Hepatocyte (in vitro differentiated cells): ENCODE data around the gene STPG4. TPM values are rescaled to one million over a fixed set of nuclear protein-coding genes. Genes with fewer than 3 reads are reported as not detected.

ENCODE experiments used
- DNase-seq: peaks from one replicate; pipeline ENCODE4 v3.0.0-alpha.2; 2016; ENCODE audit warnings: low spot score
- H2AFZ ChIP-seq: fragments of 200-600 bp; sonication (generic); 2 replicates; pipeline ENCODE4 v1.6.0; 2016; ENCODE audit warnings: antibody characterized with exemption, mild to moderate bottlenecking
- H3K27ac ChIP-seq: fragments of 200-600 bp; sonication (generic); 2 replicates; pipeline ENCODE4 v1.5.1; 2016; ENCODE audit warnings: mild to moderate bottlenecking
- H3K27me3 ChIP-seq: fragments of 200-600 bp; sonication (generic); 2 replicates; pipeline ENCODE4 v1.6.1; 2016
- H3K36me3 ChIP-seq: fragments of 200-600 bp; sonication (generic); replicated peaks from 2 replicates; pipeline ENCODE4 v1.5.1; 2016; ENCODE audit warnings: low read depth; ENCODE audit not compliant: insufficient read depth
- H3K4me1 ChIP-seq: fragments of 200-600 bp; sonication (generic); 2 replicates; pipeline ENCODE4 v1.5.1; 2016; ENCODE audit warnings: mild to moderate bottlenecking, moderate library complexity; ENCODE audit not compliant: insufficient read depth
- H3K4me2 ChIP-seq: fragments of 200-600 bp; sonication (generic); 2 replicates; pipeline ENCODE4 v1.6.0; 2016
- H3K4me3 ChIP-seq: fragments of 200-600 bp; sonication (generic); 2 replicates; pipeline ENCODE4 v1.5.1; 2016; ENCODE audit warnings: mild to moderate bottlenecking
- H3K79me2 ChIP-seq: fragments of 200-600 bp; sonication (generic); 2 replicates; pipeline ENCODE4 v1.6.0; 2017; ENCODE audit warnings: mild to moderate bottlenecking
- H3K9me2 ChIP-seq: fragments of 200-600 bp; sonication (generic); replicated peaks from 2 replicates; pipeline ENCODE4 v1.6.0; 2017; ENCODE audit warnings: mild to moderate bottlenecking; ENCODE audit not compliant: insufficient read depth
- H3K9me3 ChIP-seq: fragments of 200-600 bp; sonication (generic); 2 replicates; pipeline ENCODE4 v1.5.1; 2016; ENCODE audit warnings: low read depth, mild to moderate bottlenecking
- H4K20me1 ChIP-seq: fragments of 200-600 bp; sonication (generic); 2 replicates; pipeline ENCODE4 v1.6.0; 2016; ENCODE audit warnings: mild to moderate bottlenecking; ENCODE audit not compliant: insufficient read depth, poor library complexity, severe bottlenecking
- EZH2 ChIP-seq: fragments of 200-600 bp; sonication (generic); IDR thresholded peaks from 2 replicates; pipeline ENCODE4 v1.6.1; 2016; ENCODE audit warnings: antibody characterized with exemption, mild to moderate bottlenecking, borderline replicate concordance
- EZH2phosphoT487 ChIP-seq: fragments of 200-600 bp; sonication (generic); IDR thresholded peaks from one replicate; pipeline ENCODE4 v1.6.1; 2018; ENCODE audit warnings: antibody characterized with exemption, mild to moderate bottlenecking, low read depth, moderate library complexity; ENCODE audit not compliant: unreplicated experiment, severe bottlenecking
- WGBS: methylation state at CpG from one replicate; pipeline ENCODE4 v1.1.6; 2016; ENCODE audit warnings: low lambda C conversion rate; ENCODE audit errors: missing lambda C conversion rate; 5-methylcytosine and 5-hydroxymethylcytosine counted together
- polyA plus RNA-seq: library from polyadenylated mRNA; unstranded; fragments of >200 nt; fragmentation: Nextera tagmentation; extraction: Ambion mirVana; gene quantifications from 2 replicates; pipeline ENCODE4 v1.2.1, GENCODE V29; 2016
- total RNA-seq: library from RNA; depleted of rRNA; stranded (reverse); fragments of >200 nt; gene quantifications from 2 replicates; pipeline ENCODE4 v1.2.3, GENCODE V29; 2014
- TF ChIP-seq, protein P1 (sequence below): fragments of 200-600 bp; sonication (generic); IDR thresholded peaks from 2 replicates; pipeline ENCODE4 v1.5.1; 2016; ENCODE audit warnings: antibody characterized with exemption, mild to moderate bottlenecking; ENCODE audit not compliant: poor library complexity

Gene STPG4
- total and polyA plus RNA-seq, 2 experiments from 2014 or later: 0.19 TPM; not detected in 1

DNA sequence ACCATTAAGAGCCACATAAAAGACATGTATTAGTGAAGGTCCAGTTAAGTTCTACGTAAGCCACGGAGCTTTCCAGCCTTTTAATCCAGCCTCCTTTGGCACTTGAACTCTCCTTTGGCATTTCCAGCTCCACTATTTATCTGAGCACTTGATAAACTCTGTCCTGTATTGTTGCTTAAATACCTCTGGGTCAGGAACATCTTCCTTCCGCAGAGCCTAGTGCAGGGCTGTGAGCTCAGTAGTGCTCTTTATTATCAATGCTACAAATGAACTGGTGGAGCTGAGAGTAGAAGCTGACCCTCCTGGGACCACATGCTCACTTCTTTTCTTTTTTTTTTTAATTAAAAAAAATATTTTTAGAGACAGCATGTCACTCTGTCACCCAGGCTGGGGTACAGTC lies 4.9 kb downstream of the STPG4 start:
- Histone ChIP-seq H3K4me1 (no peaks in the 10 kb centered on the region), H3K9me3 (no peaks in the 10 kb centered on the region), H4K20me1 (no peaks in the 10 kb centered on the region), H2AFZ (no peak overlapping the region), H3K36me3 (no peaks in the 10 kb centered on the region), H3K9me2 (no peaks in the 10 kb centered on the region), H3K4me3 (no peak overlapping the region), H3K27me3 (no peaks in the 10 kb centered on the region), H3K79me2 (no peaks in the 10 kb centered on the region), H3K27ac (no peak overlapping the region), H3K4me2 (no peak overlapping the region)
- WGBS: 91% methylated on average over 3 of the region's 3 CpGs
- no peak for DNase-seq
- TF ChIP-seq EZH2phosphoT487: no peak
- TF ChIP-seq, protein P1, sequence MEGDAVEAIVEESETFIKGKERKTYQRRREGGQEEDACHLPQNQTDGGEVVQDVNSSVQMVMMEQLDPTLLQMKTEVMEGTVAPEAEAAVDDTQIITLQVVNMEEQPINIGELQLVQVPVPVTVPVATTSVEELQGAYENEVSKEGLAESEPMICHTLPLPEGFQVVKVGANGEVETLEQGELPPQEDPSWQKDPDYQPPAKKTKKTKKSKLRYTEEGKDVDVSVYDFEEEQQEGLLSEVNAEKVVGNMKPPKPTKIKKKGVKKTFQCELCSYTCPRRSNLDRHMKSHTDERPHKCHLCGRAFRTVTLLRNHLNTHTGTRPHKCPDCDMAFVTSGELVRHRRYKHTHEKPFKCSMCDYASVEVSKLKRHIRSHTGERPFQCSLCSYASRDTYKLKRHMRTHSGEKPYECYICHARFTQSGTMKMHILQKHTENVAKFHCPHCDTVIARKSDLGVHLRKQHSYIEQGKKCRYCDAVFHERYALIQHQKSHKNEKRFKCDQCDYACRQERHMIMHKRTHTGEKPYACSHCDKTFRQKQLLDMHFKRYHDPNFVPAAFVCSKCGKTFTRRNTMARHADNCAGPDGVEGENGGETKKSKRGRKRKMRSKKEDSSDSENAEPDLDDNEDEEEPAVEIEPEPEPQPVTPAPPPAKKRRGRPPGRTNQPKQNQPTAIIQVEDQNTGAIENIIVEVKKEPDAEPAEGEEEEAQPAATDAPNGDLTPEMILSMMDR: no peak
- TF ChIP-seq EZH2: no peak

DNA sequence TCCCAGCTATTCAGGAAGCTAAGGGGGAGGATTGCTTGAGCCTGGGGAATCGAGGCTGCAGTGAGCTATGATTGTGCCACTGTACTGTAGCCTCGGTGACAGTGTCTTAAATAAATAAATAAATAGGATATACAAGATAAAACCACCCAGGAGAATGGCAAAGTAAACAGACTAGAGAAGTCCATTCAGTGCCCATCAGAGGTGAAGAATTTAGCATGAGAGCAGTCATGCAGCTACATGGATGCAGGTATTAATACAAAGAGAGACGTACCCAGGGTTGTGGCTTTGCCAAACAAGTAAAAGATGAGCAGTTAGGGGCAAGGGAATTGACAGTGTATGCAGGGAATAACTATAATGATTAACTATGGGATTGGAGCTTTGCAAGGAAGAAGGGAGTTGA lies 8.1 kb downstream of the STPG4 start:
- Histone ChIP-seq H3K79me2 (no peaks in the 10 kb centered on the region), H3K27me3 (no peaks in the 10 kb centered on the region), H3K27ac (no peak overlapping the region), H3K9me3 (no peaks in the 10 kb centered on the region), H3K4me1 (no peaks in the 10 kb centered on the region), H2AFZ (no peak overlapping the region), H3K4me2 (no peak overlapping the region), H3K36me3 (no peaks in the 10 kb centered on the region), H3K9me2 (no peaks in the 10 kb centered on the region), H3K4me3 (no peak overlapping the region), H4K20me1 (no peaks in the 10 kb centered on the region)
- no peak for DNase-seq
- WGBS: 88% methylated on average over 3 of the region's 3 CpGs
- TF ChIP-seq, protein P1: no peak
- TF ChIP-seq EZH2phosphoT487 (no peak), EZH2 (no peak)

- Histone ChIP-seq H3K9me3 (no peaks in the 10 kb centered on the region), H3K36me3 (no peaks in the 10 kb centered on the region), H4K20me1 (no peaks in the 10 kb centered on the region), H3K4me3 (no peak overlapping the region), H3K27me3 (no peaks in the 10 kb centered on the region), H3K79me2 (no peaks in the 10 kb centered on the region), H3K4me1 (no peaks in the 10 kb centered on the region), H2AFZ (no peak overlapping the region), H3K9me2 (no peaks in the 10 kb centered on the region), H3K4me2 (no peak overlapping the region), H3K27ac (no peak overlapping the region)
- no peak for DNase-seq
- TF ChIP-seq EZH2 (no peak), EZH2phosphoT487 (no peak)
- TF ChIP-seq, protein P1: no peak
- 73% methylated on average over 1 of the region's 1 CpG for WGBS
Measured at GRCh38 chr2:47145466-47145865, 9.6 kb downstream of the STPG4 start.

DNA sequence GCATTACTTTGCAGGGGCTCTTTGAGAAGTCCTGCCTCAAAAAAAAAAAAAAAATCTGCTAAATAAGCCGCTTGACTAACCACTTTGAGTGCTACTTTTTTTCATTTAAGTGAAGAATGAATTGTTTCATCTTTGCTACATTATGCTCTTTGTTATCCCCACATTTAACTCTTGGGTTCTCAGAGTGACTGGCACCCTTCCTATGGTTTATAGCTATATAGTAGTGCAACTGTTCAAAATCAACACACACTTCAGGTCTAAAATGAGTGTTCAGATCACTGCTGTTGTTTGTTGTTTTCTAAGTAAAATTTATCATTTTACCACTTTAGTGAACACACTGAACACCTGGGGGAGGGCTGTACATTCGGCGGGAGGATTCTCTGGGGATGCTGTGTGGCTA lies 13.6 kb downstream of the STPG4 start:
- no peak overlapping the region for H2AFZ ChIP-seq
- H4K20me1 ChIP-seq: no peaks in the 10 kb centered on the region
- TF ChIP-seq EZH2phosphoT487 (no peak), EZH2 (no peak)
- H3K79me2 ChIP-seq: no peaks in the 10 kb centered on the region
- no peaks in the 10 kb centered on the region for H3K9me3 ChIP-seq
- H3K4me2 ChIP-seq: no peak overlapping the region
- DNase-seq: no peak
- WGBS: 89% methylated on average over 3 of the region's 3 CpGs
- no peaks in the 10 kb centered on the region for H3K9me2 ChIP-seq
- H3K27me3 ChIP-seq: no peaks in the 10 kb centered on the region
- no peak overlapping the region for H3K27ac ChIP-seq
- H3K36me3 ChIP-seq: no peaks in the 10 kb centered on the region
- no peaks in the 10 kb centered on the region for H3K4me1 ChIP-seq
- H3K4me3 ChIP-seq: no peak overlapping the region
